Globus pallidus (tissue), 1 donor: ENCODE data around the gene ATAD3B.
"Not testable (repeated sequence)": the region's sequence is repeated elsewhere in the genome, so short reads cannot be mapped to it uniquely, and the experiment has no call there.

Source experiments
- DNase-seq: peaks from one replicate; pipeline ENCODE4 v3.0.0-alpha.2; 2015; ENCODE audit warnings: low spot score

ATAD3B gene

GRCh38 chr1:1481811-1482210 lies 10.2 kb downstream of the ATAD3B start:
- DNase-seq = not testable (repeated sequence)

- no peak for DNase-seq
Measured at GRCh38 chr1:1482856-1483255, 11.3 kb downstream of the ATAD3B start.

GRCh38 chr1:1483714-1484113 lies 12.1 kb downstream of the ATAD3B start:
- DNase-seq = no peak

GRCh38 chr1:1484976-1485750 lies 13.6 kb downstream of the ATAD3B start:
- not testable (repeated sequence) for DNase-seq

GRCh38 chr1:1485755-1486317 lies 14.3 kb downstream of the ATAD3B start:
- not testable (repeated sequence) for DNase-seq

- DNase-seq = no peak
Measured at GRCh38 chr1:1487701-1488100, 16.1 kb downstream of the ATAD3B start.

GRCh38 chr1:1489231-1489630 lies 17.7 kb downstream of the ATAD3B start:
- no peak for DNase-seq

- DNase-seq = no peak
Measured at GRCh38 chr1:1489861-1490260, 18.3 kb downstream of the ATAD3B start.

- no peak for DNase-seq
Measured at GRCh38 chr1:1490633-1491230, 19.2 kb downstream of the ATAD3B start.

- no peak for DNase-seq
Measured at GRCh38 chr1:1491601-1492000, 20.0 kb downstream of the ATAD3B start.

GRCh38 chr1:1494311-1494710 lies 22.7 kb downstream of the ATAD3B start:
- DNase-seq = not testable (repeated sequence)

- not testable (repeated sequence) for DNase-seq
Measured at GRCh38 chr1:1495461-1495975, 24.0 kb downstream of the ATAD3B start.

- peak; percentile 56 for DNase-seq
Measured at GRCh38 chr1:1504777-1505365, 33.3 kb downstream of the ATAD3B start.

- peak; percentile 13 for DNase-seq
Measured at GRCh38 chr1:1505366-1505798, 33.8 kb downstream of the ATAD3B start.

- DNase-seq = not testable (repeated sequence)
Measured at GRCh38 chr1:1505801-1506200, 34.2 kb downstream of the ATAD3B start.

GRCh38 chr1:1507305-1507704 lies 35.7 kb downstream of the ATAD3B start:
- no peak for DNase-seq

GRCh38 chr1:1508775-1509464 lies 37.4 kb downstream of the ATAD3B start:
- not testable (repeated sequence) for DNase-seq

GRCh38 chr1:1509465-1509850 lies 37.9 kb downstream of the ATAD3B start:
- not testable (repeated sequence) for DNase-seq

GRCh38 chr1:1510912-1511532 lies 39.5 kb downstream of the ATAD3B start:
- no peak for DNase-seq

- DNase-seq = peak; percentile 97
Measured at GRCh38 chr1:1511533-1512285, 40.1 kb downstream of the ATAD3B start, which contains the start of gene ATAD3A. TSS of gene ATAD3A (plus strand) at chr1:1512162. CDS start at chr1:1512269, 107 bp downstream.

- DNase-seq = not testable (repeated sequence)
Measured at GRCh38 chr1:1512425-1512824, 40.9 kb downstream of the ATAD3B start.
